HG02588 (cell line): ENCODE measurements around the gene SLC25A48.
"Not testable (repeated sequence)": the region's sequence is repeated elsewhere in the genome, so short reads cannot be mapped to it uniquely, and the experiment has no call there.

Source experiments
- ATAC-seq: cut with Tn5 transposase; IDR thresholded peaks from one replicate; pipeline ENCODE4 v1.9.1; 2021; ENCODE audit warnings: mild to moderate bottlenecking, moderate library complexity; ENCODE audit not compliant: unreplicated experiment

SLC25A48 gene

GRCh38 chr5:135857630-135858311 is 23.3 kb downstream of the SLC25A48 start:
- ATAC-seq = no peak

GRCh38 chr5:135859186-135859585 is 24.7 kb downstream of the SLC25A48 start:
- ATAC-seq = not testable (repeated sequence)

GRCh38 chr5:135859641-135860040 is 25.2 kb downstream of the SLC25A48 start:
- ATAC-seq = no peak

- ATAC-seq = no peak
These were observed 27.2 kb downstream of the SLC25A48 start for GRCh38 chr5:135861641-135862040.

GRCh38 chr5:135862086-135862485 is 27.6 kb downstream of the SLC25A48 start:
- no peak for ATAC-seq

- no peak for ATAC-seq
These were observed 28.3 kb downstream of the SLC25A48 start for GRCh38 chr5:135862744-135863143.

GRCh38 chr5:135864503-135865435 is 30.3 kb downstream of the SLC25A48 start:
- ATAC-seq = no peak

GRCh38 chr5:135866016-135866415 is 31.6 kb downstream of the SLC25A48 start:
- no peak for ATAC-seq

- ATAC-seq = no peak
These were observed 33.1 kb downstream of the SLC25A48 start for GRCh38 chr5:135867599-135867998.

- no peak for ATAC-seq
These were observed 34.2 kb downstream of the SLC25A48 start for GRCh38 chr5:135868681-135869080.

GRCh38 chr5:135869276-135869675 is 34.8 kb downstream of the SLC25A48 start:
- ATAC-seq = no peak

- no peak for ATAC-seq
These were observed 35.5 kb downstream of the SLC25A48 start for GRCh38 chr5:135869935-135870334.

GRCh38 chr5:135871268-135871915 is 36.9 kb downstream of the SLC25A48 start:
- no peak for ATAC-seq

GRCh38 chr5:135873831-135874230 is 39.4 kb downstream of the SLC25A48 start:
- no peak for ATAC-seq

- ATAC-seq = no peak
These were observed 40.0 kb downstream of the SLC25A48 start for GRCh38 chr5:135874461-135874860.

GRCh38 chr5:135875567-135875966 is 41.1 kb downstream of the SLC25A48 start:
- ATAC-seq = no peak

GRCh38 chr5:135876146-135876545 is 41.7 kb downstream of the SLC25A48 start:
- no peak for ATAC-seq

- ATAC-seq = no peak
These were observed 43.2 kb downstream of the SLC25A48 start for GRCh38 chr5:135877570-135878155.

- no peak for ATAC-seq
These were observed 43.7 kb downstream of the SLC25A48 start for GRCh38 chr5:135878156-135878620.

GRCh38 chr5:135879591-135879990 is 45.1 kb downstream of the SLC25A48 start:
- no peak for ATAC-seq

- no peak for ATAC-seq
These were observed 45.8 kb downstream of the SLC25A48 start for GRCh38 chr5:135880278-135880677.
